ENCODE results near the gene FBH1. TPM values are rescaled to one million over a fixed set of nuclear protein-coding genes. Genes with fewer than 3 reads are reported as not detected.

Gene FBH1
- total and polyA plus RNA-seq, 9 of the 15 experiments (the other 6 are each of a cell fraction or from before 2014, with no cell fraction given) = 13.4 to 108 (median 77.8) TPM

DNA sequence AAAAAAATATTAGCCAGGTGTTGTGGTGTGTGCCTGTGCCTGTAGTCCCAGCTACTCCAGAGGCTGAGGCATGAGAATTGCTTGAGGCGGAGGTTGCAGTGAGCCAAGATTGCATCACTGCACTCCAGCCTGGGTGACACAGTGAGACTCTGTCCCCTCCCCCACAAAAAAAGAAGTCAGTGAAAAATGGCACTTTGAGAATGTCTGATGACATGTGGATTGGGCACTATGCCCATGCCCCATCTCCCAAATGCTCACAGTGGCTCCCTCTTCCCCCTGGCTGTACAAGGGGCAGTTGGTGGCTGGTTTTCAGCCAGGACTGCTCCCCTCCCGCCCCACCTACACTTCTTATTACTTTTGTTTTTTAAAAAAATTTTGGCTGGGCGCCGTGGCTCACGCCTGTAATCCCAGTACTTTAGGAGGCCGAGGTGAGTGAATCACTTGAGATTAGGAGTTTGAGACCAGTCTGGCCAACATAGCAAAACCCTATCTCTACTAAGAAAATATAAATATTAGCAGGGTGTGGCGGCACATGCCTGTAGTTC lies 61.2 kb downstream of the FBH1 start (continued):
- TF ChIP-seq, protein P1, sequence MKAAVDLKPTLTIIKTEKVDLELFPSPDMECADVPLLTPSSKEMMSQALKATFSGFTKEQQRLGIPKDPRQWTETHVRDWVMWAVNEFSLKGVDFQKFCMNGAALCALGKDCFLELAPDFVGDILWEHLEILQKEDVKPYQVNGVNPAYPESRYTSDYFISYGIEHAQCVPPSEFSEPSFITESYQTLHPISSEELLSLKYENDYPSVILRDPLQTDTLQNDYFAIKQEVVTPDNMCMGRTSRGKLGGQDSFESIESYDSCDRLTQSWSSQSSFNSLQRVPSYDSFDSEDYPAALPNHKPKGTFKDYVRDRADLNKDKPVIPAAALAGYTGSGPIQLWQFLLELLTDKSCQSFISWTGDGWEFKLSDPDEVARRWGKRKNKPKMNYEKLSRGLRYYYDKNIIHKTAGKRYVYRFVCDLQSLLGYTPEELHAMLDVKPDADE (conservative IDR thresholded peaks at IDR 0.05; ENCODE audit: control insufficient read depth, low read depth, low read length) = no peak
- 0 out of 4 replicates have a peak, but pooled peaks of 1 of the 2 experiments have one; percentile 17 for TF ChIP-seq MAZ (CRISPR knock-in tag; conservative IDR thresholded peaks at IDR 0.05 in 1 of 2, IDR thresholded peaks at IDR 0.05 in 1 of 2)
- TF ChIP-seq ZNF384 (IDR thresholded peaks at IDR 0.05; ENCODE audit: low read depth, low read length) = peak; percentile 65; the same call in 1 of the 2 replicates
- no peak for TF ChIP-seq NBN (IDR thresholded peaks at IDR 0.05; ENCODE audit: low read depth)

DNA sequence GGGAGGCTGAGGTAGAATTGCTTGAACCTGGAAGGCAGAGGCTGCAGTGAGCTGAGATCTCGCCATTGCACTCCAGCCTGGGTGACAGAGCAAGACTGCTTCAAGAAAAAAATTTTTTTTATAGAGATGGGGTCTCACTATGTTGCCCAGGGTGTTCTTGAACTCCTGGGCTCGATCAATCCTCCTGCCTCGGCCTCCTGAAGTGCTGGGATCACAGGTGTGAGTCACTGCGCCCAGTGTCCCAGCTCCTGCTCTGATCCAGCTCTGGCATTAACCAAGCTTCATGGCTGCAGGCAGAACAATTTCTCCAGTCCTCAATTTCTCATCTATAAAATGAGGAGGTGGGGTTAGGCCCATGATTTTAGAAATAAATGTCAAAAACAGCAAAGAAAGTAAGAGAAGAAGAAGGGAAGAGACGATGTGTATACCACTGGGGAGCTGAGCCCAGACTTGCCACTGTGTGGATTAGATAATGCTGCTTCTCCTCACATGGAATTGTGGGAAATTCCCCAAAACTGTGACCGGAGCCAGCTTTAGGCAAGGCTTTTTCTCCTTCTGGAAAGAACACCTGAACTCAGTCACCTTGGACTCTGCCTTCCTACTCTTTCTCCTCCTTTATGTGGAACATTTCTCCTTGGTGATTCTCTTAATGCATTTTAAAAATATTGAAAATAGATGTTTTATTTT lies 61.8 kb downstream of the FBH1 start:
- no peak for FAIRE-seq
- no peak for ATAC-seq
- POLR2A ChIA-PET = interaction anchor here (1.1 to 1.2 kb wide), 2 partner anchors 9 to 11 kb away, joined by 3 to 7 read pairs; no protein-coding TSS in a partner anchor
- no peak overlapping the region for H2AFZ ChIP-seq (ENCODE audit: low read depth, low read length)
- intact Hi-C loops (cut with micrococcal nuclease) = no loop called here
- CTCF ChIA-PET (ENCODE audit: low intra/inter-chr PET ratio) = interaction anchor here (0.6 to 4.1 kb wide), 2 partner anchors 99 to 136 kb away, joined by 7 to 47 read pairs; partner anchors contain the start of gene RBM17
- H3K9me3 ChIP-seq (replicated peaks; ENCODE audit: control insufficient read depth, insufficient read depth, low read depth, low read length) = no peaks in the 10 kb centered on the region
- WGBS (ENCODE audit: insufficient coverage, low coverage, missing lambda C conversion rate) = 68% methylated on average over 6 of the region's 6 CpGs
- H3K4me2 ChIP-seq (ENCODE audit: insufficient read depth, low read length) = no peak overlapping the region
- no TSS peak for BruUV-seq (replicated peaks)
- no peak for TF ChIP-seq POU5F1 (IDR thresholded peaks at IDR 0.05; ENCODE audit: borderline replicate concordance, low read depth, low read length, partially characterized antibody)
- 0 out of 4 replicates have a peak, but pooled peaks of 1 of the 2 experiments have one; percentile 14 for TF ChIP-seq RCOR1 (IDR thresholded peaks at IDR 0.05; ENCODE audit: borderline replicate concordance in 1 of 2, low read depth in 2 of 2, low read length in 2 of 2)
- no peak for TF ChIP-seq CXXC5 (CRISPR knock-in tag; IDR thresholded peaks at IDR 0.05)
- TF ChIP-seq RB1 (IDR thresholded peaks at IDR 0.05; ENCODE audit: low read depth) = no peak
- TF ChIP-seq HMG20B (CRISPR knock-in tag; IDR thresholded peaks at IDR 0.05) = no peak
- H3K9ac ChIP-seq (ENCODE audit: insufficient read depth in 1 of 2, low read depth in 2 of 2, low read length in 2 of 2) = no peak overlapping the region
- no peaks in the 10 kb centered on the region for H3K27me3 ChIP-seq (ENCODE audit: control insufficient read depth in 2 of 2, insufficient read depth in 2 of 2, low read length in 2 of 2)
- in situ Hi-C loops (cut with MboI) = no loop called here
- no peaks in the 10 kb centered on the region for H4K20me1 ChIP-seq (replicated peaks; ENCODE audit: control insufficient read depth, insufficient read depth, low read length)
- H3K4me3 ChIP-seq = no peak overlapping the region
- no peaks in the 10 kb centered on the region for H3K9me1 ChIP-seq (ENCODE audit: control insufficient read depth, insufficient read depth, low read length)
- H3K79me2 ChIP-seq (ENCODE audit: control insufficient read depth, insufficient read depth, low read length) = no peaks in the 10 kb centered on the region
- DNase-seq (ENCODE audit: extremely low read depth in 1 of 4, low spot score in 3 of 4) = no peak
- peaks cover 2% of the 10 kb centered on the region; the same call in 1 of the 3 replicates for H3K36me3 ChIP-seq (ENCODE audit: control insufficient read depth, insufficient read depth, low read length)
- no peak overlapping the region for H3K27ac ChIP-seq (ENCODE audit: extremely low read depth, low read depth, low read length)
- H3K4me1 ChIP-seq (replicated peaks in 1 of 2; ENCODE audit: control insufficient read depth in 2 of 2, insufficient read depth in 2 of 2, low read length in 2 of 2) = peaks cover 8 to 9% of the 10 kb centered on the region in 2 experiments; a peak in 4 of 5 replicates

Data from K562 (cell line).